Measurements from ENCODE around the gene RPS6KB1.

- no peak for TF ChIP-seq EZH2 (IDR thresholded peaks at IDR 0.05; ENCODE audit: insufficient read depth, poor library complexity, severe bottlenecking)
- TF ChIP-seq EZH2phosphoT487 (IDR thresholded peaks at IDR 0.05; ENCODE audit: insufficient read depth, low read depth), result no peak
These were observed 16.8 kb upstream of the RPS6KB1 start for GRCh38 chr17:59876107-59876506.

Data from GM23248 (cell line).